Heart right ventricle (tissue), 16 donors: ENCODE results near the gene SLX4IP. TPM values are rescaled to one million over a fixed set of nuclear protein-coding genes. Genes with fewer than 3 reads are reported as not detected.

Source experiments
- ATAC-seq, 8 donors: fragments of 200-7000 bp; cut with Tn5 transposase; one replicate each; pipeline ENCODE4 v1.9.1; 2020; ENCODE audit warnings: mild to moderate bottlenecking in 8 of 8, moderate library complexity in 8 of 8, moderate number of reproducible peaks in 1 of 8
- DNase-seq, 2 donors: peaks; one replicate each; pipeline ENCODE4 v3.0.0-alpha.2; 2020
- H3K27ac ChIP-seq, 10 donors: fragments of 200-600 bp; sonication (generic) in 2 of 10; one replicate each; pipeline versions ENCODE4 v1.5.0 to v1.8.0; 2020 to 2022; ENCODE audit warnings: mild to moderate bottlenecking in 3 of 10
- H3K27me3 ChIP-seq, 7 donors: fragments of 200-600 bp; one replicate each; pipeline ENCODE4 v1.8.0; 2021 to 2022; ENCODE audit warnings: mild to moderate bottlenecking in 2 of 7
- H3K36me3 ChIP-seq, 9 donors: fragments of 200-600 bp; sonication (generic) in 1 of 9; one replicate each; pipeline versions ENCODE4 v1.5.0 to v1.8.0; 2020 to 2022; ENCODE audit warnings: mild to moderate bottlenecking in 2 of 9
- H3K4me1 ChIP-seq, 9 donors: fragments of 200-600 bp; sonication (generic) in 1 of 9; one replicate each; pipeline versions ENCODE4 v1.5.0 to v1.8.0; 2020 to 2022; ENCODE audit warnings: mild to moderate bottlenecking in 4 of 9
- H3K4me3 ChIP-seq, 10 donors: fragments of 200-600 bp; sonication (generic) in 2 of 10; one replicate each; pipeline versions ENCODE4 v1.5.0 to v1.8.0; 2020 to 2022; ENCODE audit warnings: mild to moderate bottlenecking in 7 of 10, moderate library complexity in 2 of 10
- H3K9me3 ChIP-seq, 11 donors: fragments of 200-600 bp in 10 of 11; sonication (generic) in 2 of 11; one replicate each; pipeline versions ENCODE4 v1.5.0 to v1.8.0; 2013 to 2022; ENCODE audit warnings: mild to moderate bottlenecking in 2 of 11, control low read depth in 1 of 11, moderate library complexity in 1 of 11
- WGBS, 2 donors: extraction: QIAGEN DNeasy Blood & Tissue Kit; methylation state at CpG; one replicate each; pipeline ENCODE4 v1.1.7; 2013; ENCODE audit warnings: inconsistent platforms in 1 of 2; 5-methylcytosine and 5-hydroxymethylcytosine counted together
- intact Hi-C, 10 donors: fragments of 100-400 bp; cut with DNase I; formaldehyde crosslinking; loops; one replicate each; pipeline versions ENCODE4 v1.11.1 to v1.14.2; 2022
- polyA plus RNA-seq, 2 donors: library from polyadenylated mRNA; stranded (reverse); fragments of 200-250 nt; gene quantifications; one replicate each; pipeline ENCODE4 v1.2.3, GENCODE V29; 2013
- total RNA-seq, 10 donors: library from RNA; stranded (reverse); fragmentation: NEBNext Ultra II Directional in 3 of 10; extraction: Animal tissue kit (Norgen Biotek cat#: 25700) in 3 of 10; gene quantifications; one replicate each; pipeline versions ENCODE4 v1.2.1 to v1.2.4, GENCODE V29; 2021 to 2023
- TF ChIP-seq, protein P1 (sequence below), 9 donors: fragments of 200-600 bp; sonication (generic) in 2 of 9; IDR thresholded peaks; one replicate each; pipeline versions ENCODE4 v1.5.0 to v1.8.0; 2021 to 2022; ENCODE audit warnings: antibody characterized with exemption in 9 of 9, mild to moderate bottlenecking in 5 of 9, moderate library complexity in 1 of 9
- donor health status: Arrhythmogenic right ventricular cardiomyopathy.
- donor health status: ischemic (EF 13 %, LVEDD 7.1; RV severe dilation, severe dysfunction).
- donor health status: healthy with polysubstance abuse.
- donor health status: DM: no; HTN: yes; CAD: no.
- donor health status: DM: no; HTN: no; CAD: no.
- donor health status: ischemic (EF 25% LVEDD 6.9; RV normal size, moderate dysfunction).
- donor health status: ischemic (EF 25% LVEDD 5.7; RV mildly dilated, moderate dysfunction).
- donor health status: healthy.
- donor health status: DM: yes; HTN: yes; CAD: no.
- donor health status: Ischemic cardiomyopathy.
- donor health status: ischemic (EF 35%, LVEDD 5.7; RV mildly dilated, moderate dysfunction).
- donor health status: nonischemic (EF 11% LVEDD 7.7; RV severe dilation, severe dysfunction).
- donor health status: DM: yes; HTN: yes; CAD: no.
- donor health status: PGD.
- donor health status: ischemic (EF 29% LVEDD 5.4; RV normal size, mild dysfunction).
- donor health status: nonischemic (EF 23%, LVEDD 6.1; RV moderate dilation, normal function).

SLX4IP gene
- total and polyA plus RNA-seq, 12 donors: 0.71 to 3.1 (median 2.6) TPM

DNA sequence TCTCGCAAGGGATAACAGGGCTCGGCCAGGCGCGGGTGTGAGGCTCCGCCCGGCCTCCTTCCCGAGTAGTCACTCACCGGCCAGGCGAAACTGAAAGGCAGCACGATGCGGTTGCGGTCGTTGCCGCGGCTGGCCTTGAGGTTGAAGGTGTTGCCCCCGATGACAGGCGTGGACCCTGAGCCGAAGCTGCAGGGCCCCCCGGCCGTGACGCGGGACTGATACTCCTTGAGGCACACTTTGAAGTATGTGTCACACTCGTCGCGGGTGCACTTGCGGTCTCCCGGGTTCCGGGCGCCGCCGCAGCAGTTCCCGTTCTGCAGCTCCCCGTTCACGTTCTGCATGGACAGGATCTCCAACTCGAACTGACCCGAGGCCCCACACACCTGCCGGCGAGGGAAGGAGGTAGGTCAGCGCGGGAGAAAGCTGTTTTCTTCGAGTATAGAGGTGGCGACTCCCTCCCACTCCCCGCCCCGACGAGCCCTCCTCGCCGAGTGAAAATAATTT lies 237.6 kb downstream of the SLX4IP start:
- H3K27ac ChIP-seq: peak overlapping the region; percentile 89 to 100 (median 98)
- H3K4me1 ChIP-seq: peaks cover 7 to 48% (median 33%) of the 10 kb centered on the region in 9 donors
- peak in 2 of 8 donors; percentile 6 to 8 for ATAC-seq
- no peaks in the 10 kb centered on the region for H3K27me3 ChIP-seq
- DNase-seq: peak; percentile 58 to 65
- TF ChIP-seq, protein P1, sequence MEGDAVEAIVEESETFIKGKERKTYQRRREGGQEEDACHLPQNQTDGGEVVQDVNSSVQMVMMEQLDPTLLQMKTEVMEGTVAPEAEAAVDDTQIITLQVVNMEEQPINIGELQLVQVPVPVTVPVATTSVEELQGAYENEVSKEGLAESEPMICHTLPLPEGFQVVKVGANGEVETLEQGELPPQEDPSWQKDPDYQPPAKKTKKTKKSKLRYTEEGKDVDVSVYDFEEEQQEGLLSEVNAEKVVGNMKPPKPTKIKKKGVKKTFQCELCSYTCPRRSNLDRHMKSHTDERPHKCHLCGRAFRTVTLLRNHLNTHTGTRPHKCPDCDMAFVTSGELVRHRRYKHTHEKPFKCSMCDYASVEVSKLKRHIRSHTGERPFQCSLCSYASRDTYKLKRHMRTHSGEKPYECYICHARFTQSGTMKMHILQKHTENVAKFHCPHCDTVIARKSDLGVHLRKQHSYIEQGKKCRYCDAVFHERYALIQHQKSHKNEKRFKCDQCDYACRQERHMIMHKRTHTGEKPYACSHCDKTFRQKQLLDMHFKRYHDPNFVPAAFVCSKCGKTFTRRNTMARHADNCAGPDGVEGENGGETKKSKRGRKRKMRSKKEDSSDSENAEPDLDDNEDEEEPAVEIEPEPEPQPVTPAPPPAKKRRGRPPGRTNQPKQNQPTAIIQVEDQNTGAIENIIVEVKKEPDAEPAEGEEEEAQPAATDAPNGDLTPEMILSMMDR (IDR thresholded peaks at IDR 0.05): no peak
- H3K4me3 ChIP-seq: peak overlapping the region; percentile 69 to 98 (median 87)
- H3K36me3 ChIP-seq: peaks cover 0 to 29% (median 0%) of the 10 kb centered on the region in 9 donors
- 0% methylated on average over 46 to 47 of the region's 47 CpGs for WGBS, 2 donors
- H3K9me3 ChIP-seq: no peaks in the 10 kb centered on the region
- intact Hi-C loops: loop anchor here in 8 of 10 donors (1.0 to 10.0 kb wide), 18 partner anchors 70 to 872 kb away; partner anchors contain the start of gene SLX4IP (in 1 of the 8)

DNA sequence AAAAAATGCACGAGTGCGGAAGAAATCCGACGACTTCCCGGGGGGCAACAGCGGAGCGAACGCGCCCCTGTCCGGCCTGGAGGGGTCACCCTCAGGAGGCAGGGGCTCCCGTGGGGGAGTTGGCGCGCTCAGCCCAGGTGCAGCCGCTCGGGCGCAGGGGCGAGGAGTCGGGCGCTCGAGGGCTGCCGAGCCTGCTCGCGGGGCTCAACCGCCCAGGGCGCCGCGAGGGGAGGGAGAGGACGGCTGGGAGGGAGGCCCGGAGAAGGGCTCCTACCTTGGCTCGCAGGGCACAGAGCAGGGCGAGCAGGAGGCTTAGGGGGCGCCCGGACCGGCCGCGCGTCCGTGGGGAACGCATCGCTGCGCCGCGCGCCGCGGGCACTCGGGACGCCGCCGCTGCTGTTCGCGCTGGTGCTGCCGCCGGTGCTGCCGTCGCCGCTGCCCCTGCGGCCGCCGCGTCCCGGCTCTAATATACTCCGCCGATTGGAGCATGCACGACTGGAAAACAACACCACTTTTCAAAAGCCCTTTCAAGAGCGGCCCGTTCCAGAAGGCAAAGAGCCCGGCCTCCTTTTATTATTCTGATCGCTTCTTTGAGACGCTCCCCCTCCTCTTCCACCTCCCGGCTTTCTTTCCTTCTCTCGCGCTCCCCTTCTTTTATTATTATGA lies 238.2 kb downstream of the SLX4IP start:
- Histone ChIP-seq H3K27me3 (no peaks in the 10 kb centered on the region), H3K9me3 (no peaks in the 10 kb centered on the region), H3K27ac (peak overlapping the region; percentile 89 to 100 (median 98)), H3K4me3 (peak overlapping the region; percentile 69 to 98 (median 87)), H3K4me1 (peaks cover 6 to 42% (median 26%) of the 10 kb centered on the region in 9 donors), H3K36me3 (peaks cover 0 to 23% (median 0%) of the 10 kb centered on the region in 9 donors)
- TF ChIP-seq, protein P1 (IDR thresholded peaks at IDR 0.05): peak in 1 of 9 donors; percentile 15
- peak in 1 of 2 donors; percentile 42 for DNase-seq
- peak in 1 of 8 donors; percentile 6 for ATAC-seq
- WGBS, 2 donors: 0% methylated on average over 71 to 73 of the region's 73 CpGs
- intact Hi-C loops: loop anchor here in 8 of 10 donors (2.0 to 10.0 kb wide), 17 partner anchors 69 to 871 kb away; partner anchors contain the start of gene SLX4IP (in 1 of the 8)

DNA sequence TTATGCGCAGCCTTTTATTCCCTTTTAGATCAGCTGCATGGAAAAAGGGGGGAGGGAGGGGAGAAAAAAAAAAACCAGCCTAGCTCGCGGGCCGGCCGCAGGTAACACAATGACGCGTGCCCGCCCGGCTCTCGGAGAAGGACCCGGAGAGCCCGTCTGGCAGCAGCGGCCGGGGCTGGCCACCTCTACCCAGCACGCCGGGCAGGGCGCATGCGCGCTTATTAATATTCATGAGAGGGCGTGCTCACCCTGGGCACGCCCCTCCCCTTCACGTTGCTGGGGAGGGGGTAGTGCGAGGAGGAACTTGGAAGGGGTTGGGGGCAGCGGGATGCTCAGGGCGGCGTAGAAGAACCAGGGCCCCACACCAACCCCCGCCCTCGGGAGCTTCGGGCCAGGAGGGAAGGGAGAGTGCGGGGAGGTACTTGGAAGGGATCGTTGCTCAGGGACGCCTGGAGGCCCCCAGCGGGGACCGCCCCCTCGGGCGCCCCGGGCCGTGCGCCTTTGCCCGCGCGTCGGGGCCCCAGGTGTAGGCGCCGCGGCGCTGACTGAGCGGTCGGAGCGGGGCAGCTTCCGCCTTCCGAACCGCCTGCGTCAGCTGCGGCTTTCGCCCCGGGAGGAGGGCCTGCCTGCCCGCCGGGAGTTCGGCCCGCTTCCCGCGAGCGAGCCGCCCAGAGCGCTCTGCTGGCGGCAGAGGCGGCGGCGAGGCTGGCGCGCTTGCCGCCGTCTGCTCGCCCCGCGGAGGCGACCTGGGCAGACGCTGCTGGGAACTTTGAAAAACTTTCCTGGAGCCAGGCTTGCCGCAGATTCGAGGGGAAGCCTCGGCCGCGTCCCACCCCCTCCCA lies 239.0 kb downstream of the SLX4IP start, which contains the start of gene JAG1:
Gene JAG1 (minus strand): TSS at position 158 of the 842 bp plus-strand sequence. CDS start 469 bp downstream, outside the sequence.
- WGBS, 2 donors: 0% methylated on average over 83 to 84 of the region's 84 CpGs
- DNase-seq (peak; percentile 95 to 96), ATAC-seq (peak; percentile 85 to 93 (median 88))
- peaks cover 0 to 15% (median 0%) of the 10 kb centered on the region in 9 donors for H3K36me3 ChIP-seq
- intact Hi-C loops: loop anchor here in 8 of 10 donors (1.0 to 10.0 kb wide), 20 partner anchors 68 to 871 kb away; partner anchors contain the start of gene SLX4IP (in 1 of the 8)
- peak within 1 kb of the TSS; percentile 89 to 100 (median 98) for H3K27ac ChIP-seq
- TF ChIP-seq, protein P1 (IDR thresholded peaks at IDR 0.05): no peak
- peaks cover 2 to 34% (median 19%) of the 10 kb centered on the region in 9 donors for H3K4me1 ChIP-seq
- H3K27me3 ChIP-seq: no peaks in the 10 kb centered on the region
- peak within 1 kb of the TSS; percentile 69 to 98 (median 87) for H3K4me3 ChIP-seq
- H3K9me3 ChIP-seq: no peaks in the 10 kb centered on the region
